Measurements from ENCODE around the gene P2RX6.

The P2RX6 gene

DNA sequence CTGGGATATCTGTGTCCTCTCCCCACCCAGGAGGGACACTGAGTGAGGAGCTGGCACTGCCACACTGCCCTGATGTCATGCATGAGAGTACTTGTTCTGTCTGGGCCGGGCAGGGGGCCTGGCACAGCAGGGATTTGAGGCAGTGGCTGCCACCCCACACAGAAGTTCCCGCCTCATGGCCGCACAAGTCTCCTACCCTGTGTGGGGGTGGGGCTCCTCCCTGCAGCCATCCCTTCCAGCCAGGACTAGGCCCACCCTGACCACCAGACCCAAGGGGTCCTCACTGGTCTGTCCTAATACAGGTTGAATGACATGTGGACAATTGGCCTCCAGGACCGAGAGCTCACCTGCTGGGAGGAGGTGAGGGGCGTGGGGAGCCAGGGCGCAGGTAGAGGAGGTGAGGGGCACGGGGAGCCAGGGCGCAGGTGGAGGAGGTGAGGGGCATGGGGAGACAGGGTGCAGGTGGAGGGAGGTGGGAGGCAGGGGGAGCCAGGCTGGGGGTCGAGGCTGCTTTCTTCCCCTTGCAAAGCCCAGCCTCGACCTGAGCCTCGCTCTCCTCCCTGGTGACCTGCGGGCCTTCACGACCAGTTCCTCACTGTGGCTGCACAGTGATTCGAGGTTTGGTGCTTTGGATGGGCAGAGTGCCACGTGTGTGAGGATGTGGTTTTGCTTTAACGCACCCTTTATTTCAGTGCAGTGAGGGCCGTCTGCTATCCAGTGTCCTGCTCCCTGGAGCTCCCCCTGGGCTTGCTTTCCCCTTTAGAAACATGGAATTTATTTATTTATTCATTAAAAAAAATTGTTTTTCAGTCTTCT lies 25.4 kb upstream of the P2RX6 start:
- Histone ChIP-seq H3K36me3 (ENCODE audit: insufficient read depth, low read length) (peaks cover 5% of the 10 kb centered on the region; the same call in 1 of the 2 replicates), H3K9me2 (replicated peaks; ENCODE audit: low read depth, low read length) (no peaks in the 10 kb centered on the region), H3F3A (ENCODE audit: low read depth) (no peaks in the 10 kb centered on the region), H3K4me1 (ENCODE audit: insufficient read depth, low read length, poor library complexity, severe bottlenecking) (peaks cover 8% of the 10 kb centered on the region), H3K9me3 (ENCODE audit: insufficient read depth, low read depth, low read length) (no peaks in the 10 kb centered on the region), H3K79me2 (ENCODE audit: insufficient read depth, low read length) (no peaks in the 10 kb centered on the region), H2AFZ (ENCODE audit: low read length) (no peak overlapping the region), H4K20me1 (ENCODE audit: insufficient read depth, low read length, poor library complexity, severe bottlenecking) (no peaks in the 10 kb centered on the region), H3K9ac (ENCODE audit: low read depth, low read length, poor library complexity, severe bottlenecking) (no peak overlapping the region), H3K27me3 (ENCODE audit: insufficient read depth, low read length, poor library complexity, severe bottlenecking) (no peaks in the 10 kb centered on the region), H3K4me3 (ENCODE audit: low read length, poor library complexity, severe bottlenecking) (no peak overlapping the region), H3K4me2 (ENCODE audit: low read depth, low read length, poor library complexity, severe bottlenecking) (no peak overlapping the region)
- TF ChIP-seq, protein P1, sequence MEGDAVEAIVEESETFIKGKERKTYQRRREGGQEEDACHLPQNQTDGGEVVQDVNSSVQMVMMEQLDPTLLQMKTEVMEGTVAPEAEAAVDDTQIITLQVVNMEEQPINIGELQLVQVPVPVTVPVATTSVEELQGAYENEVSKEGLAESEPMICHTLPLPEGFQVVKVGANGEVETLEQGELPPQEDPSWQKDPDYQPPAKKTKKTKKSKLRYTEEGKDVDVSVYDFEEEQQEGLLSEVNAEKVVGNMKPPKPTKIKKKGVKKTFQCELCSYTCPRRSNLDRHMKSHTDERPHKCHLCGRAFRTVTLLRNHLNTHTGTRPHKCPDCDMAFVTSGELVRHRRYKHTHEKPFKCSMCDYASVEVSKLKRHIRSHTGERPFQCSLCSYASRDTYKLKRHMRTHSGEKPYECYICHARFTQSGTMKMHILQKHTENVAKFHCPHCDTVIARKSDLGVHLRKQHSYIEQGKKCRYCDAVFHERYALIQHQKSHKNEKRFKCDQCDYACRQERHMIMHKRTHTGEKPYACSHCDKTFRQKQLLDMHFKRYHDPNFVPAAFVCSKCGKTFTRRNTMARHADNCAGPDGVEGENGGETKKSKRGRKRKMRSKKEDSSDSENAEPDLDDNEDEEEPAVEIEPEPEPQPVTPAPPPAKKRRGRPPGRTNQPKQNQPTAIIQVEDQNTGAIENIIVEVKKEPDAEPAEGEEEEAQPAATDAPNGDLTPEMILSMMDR (conservative IDR thresholded peaks at IDR 0.05; ENCODE audit: low read length): no peak
- no peak for TF ChIP-seq EZH2phosphoT487 (IDR thresholded peaks at IDR 0.05; ENCODE audit: borderline replicate concordance)

DNA sequence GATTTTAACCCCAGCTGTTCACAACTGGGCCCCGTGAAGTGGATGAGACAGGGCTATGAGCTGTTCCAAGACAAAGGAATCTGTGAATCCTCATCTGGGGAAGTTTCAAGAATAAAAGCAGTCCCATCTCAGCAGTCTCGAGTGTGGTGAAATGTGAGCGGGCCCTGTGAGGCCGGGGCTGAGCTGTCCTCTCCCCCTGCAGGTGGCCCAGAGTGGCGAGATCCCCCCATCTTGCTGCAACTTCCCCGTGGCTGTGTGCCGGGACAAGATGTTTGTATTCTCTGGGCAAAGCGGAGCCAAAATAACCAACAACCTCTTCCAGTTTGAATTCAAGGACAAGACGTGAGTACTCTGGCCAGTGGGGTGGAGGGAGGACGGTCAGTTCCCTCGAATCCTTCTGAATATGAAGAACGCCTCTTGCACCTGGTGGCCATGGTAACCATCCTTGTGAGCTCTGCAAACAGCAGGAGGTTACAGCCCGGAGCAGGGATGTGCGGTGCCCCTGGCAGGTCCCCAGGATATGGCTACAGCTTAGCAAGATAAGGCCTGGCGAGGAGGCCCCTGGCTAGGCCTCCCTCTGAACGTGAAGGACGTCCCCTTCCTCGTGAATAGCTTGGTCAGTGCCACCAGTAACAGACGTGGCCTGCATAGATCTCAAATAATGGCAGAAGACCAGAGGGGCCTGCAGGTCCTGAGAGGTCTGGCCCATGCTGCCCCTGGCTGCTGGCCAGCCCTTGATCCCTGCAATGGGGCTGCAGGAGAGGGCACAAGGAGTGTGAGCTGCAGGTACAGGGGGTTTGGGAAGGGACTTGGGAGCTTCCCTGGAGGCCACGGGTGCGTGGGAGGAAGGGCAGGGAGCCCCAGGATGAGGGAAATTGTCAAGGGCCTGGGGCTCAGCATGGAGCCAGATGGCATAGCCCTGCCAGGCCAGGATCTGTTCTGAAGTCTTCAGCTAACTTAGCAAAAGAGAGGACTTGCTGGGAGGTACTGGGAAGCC lies 24.5 kb upstream of the P2RX6 start:
- H3K9me2 ChIP-seq (replicated peaks; ENCODE audit: low read depth, low read length): no peaks in the 10 kb centered on the region
- no peaks in the 10 kb centered on the region for H3K27me3 ChIP-seq (ENCODE audit: insufficient read depth, low read length, poor library complexity, severe bottlenecking)
- H3K4me1 ChIP-seq (ENCODE audit: insufficient read depth, low read length, poor library complexity, severe bottlenecking): peaks cover 8% of the 10 kb centered on the region
- no peaks in the 10 kb centered on the region for H3K9me3 ChIP-seq (ENCODE audit: insufficient read depth, low read depth, low read length)
- no peaks in the 10 kb centered on the region for H3K79me2 ChIP-seq (ENCODE audit: insufficient read depth, low read length)
- no peaks in the 10 kb centered on the region for H3F3A ChIP-seq (ENCODE audit: low read depth)
- H3K4me3 ChIP-seq (ENCODE audit: low read length, poor library complexity, severe bottlenecking): no peak overlapping the region
- H3K4me2 ChIP-seq (ENCODE audit: low read depth, low read length, poor library complexity, severe bottlenecking): no peak overlapping the region
- peaks cover 5% of the 10 kb centered on the region; the same call in 1 of the 2 replicates for H3K36me3 ChIP-seq (ENCODE audit: insufficient read depth, low read length)
- H4K20me1 ChIP-seq (ENCODE audit: insufficient read depth, low read length, poor library complexity, severe bottlenecking): no peaks in the 10 kb centered on the region
- no peak overlapping the region for H2AFZ ChIP-seq (ENCODE audit: low read length)
- TF ChIP-seq EZH2phosphoT487 (IDR thresholded peaks at IDR 0.05; ENCODE audit: borderline replicate concordance): no peak
- TF ChIP-seq, protein P1 (conservative IDR thresholded peaks at IDR 0.05; ENCODE audit: low read length): no peak
- H3K9ac ChIP-seq (ENCODE audit: low read depth, low read length, poor library complexity, severe bottlenecking): no peak overlapping the region

DNA sequence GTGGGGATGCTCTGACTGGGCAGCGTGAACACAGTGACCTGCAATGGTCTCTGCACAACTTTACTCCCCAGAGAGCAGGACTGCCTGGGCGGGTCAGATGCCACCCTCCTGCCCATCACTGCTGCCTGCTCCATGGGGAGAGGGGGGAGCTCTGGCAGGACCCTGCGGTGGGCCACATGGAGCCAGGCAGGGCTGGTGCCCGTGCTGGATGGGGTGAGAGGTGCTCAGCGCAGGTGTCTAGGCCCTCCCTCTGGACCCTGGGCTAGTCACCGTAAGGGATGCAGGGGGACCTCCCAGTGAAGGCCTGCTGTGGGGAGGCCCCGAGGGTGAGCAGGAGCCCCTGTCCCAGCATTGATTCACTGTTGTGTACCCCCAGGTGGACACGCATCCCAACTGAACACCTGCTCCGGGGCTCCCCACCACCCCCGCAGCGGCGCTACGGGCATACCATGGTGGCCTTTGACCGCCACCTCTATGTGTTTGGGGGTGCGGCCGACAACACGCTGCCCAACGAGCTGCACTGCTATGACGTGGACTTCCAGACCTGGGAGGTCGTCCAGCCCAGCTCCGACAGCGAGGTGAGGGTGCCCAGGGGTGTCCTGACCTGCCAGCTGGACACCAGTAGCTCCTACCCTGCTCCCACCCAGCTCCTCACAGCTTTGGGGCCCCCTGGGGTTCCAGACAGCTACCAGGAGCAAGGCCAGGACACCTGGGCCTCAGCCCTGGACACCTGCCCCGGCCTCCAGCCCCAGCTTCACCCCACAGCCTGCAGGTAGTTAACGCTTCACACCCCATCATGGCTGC lies 23.5 kb upstream of the P2RX6 start:
- peaks cover 5% of the 10 kb centered on the region; the same call in 1 of the 2 replicates for H3K36me3 ChIP-seq (ENCODE audit: insufficient read depth, low read length)
- no peaks in the 10 kb centered on the region for H4K20me1 ChIP-seq (ENCODE audit: insufficient read depth, low read length, poor library complexity, severe bottlenecking)
- H3K9ac ChIP-seq (ENCODE audit: low read depth, low read length, poor library complexity, severe bottlenecking): no peak overlapping the region
- no peak overlapping the region for H3K4me2 ChIP-seq (ENCODE audit: low read depth, low read length, poor library complexity, severe bottlenecking)
- no peaks in the 10 kb centered on the region for H3K9me3 ChIP-seq (ENCODE audit: insufficient read depth, low read depth, low read length)
- H3K27me3 ChIP-seq (ENCODE audit: insufficient read depth, low read length, poor library complexity, severe bottlenecking): no peaks in the 10 kb centered on the region
- H3K4me1 ChIP-seq (ENCODE audit: insufficient read depth, low read length, poor library complexity, severe bottlenecking): peaks cover 8% of the 10 kb centered on the region
- no peaks in the 10 kb centered on the region for H3K9me2 ChIP-seq (replicated peaks; ENCODE audit: low read depth, low read length)
- H2AFZ ChIP-seq (ENCODE audit: low read length): no peak overlapping the region
- no peak overlapping the region for H3K4me3 ChIP-seq (ENCODE audit: low read length, poor library complexity, severe bottlenecking)
- H3K79me2 ChIP-seq (ENCODE audit: insufficient read depth, low read length): no peaks in the 10 kb centered on the region
- H3F3A ChIP-seq (ENCODE audit: low read depth): no peaks in the 10 kb centered on the region
- no peak for TF ChIP-seq EZH2phosphoT487 (IDR thresholded peaks at IDR 0.05; ENCODE audit: borderline replicate concordance)
- TF ChIP-seq, protein P1 (conservative IDR thresholded peaks at IDR 0.05; ENCODE audit: low read length): no peak

All from Loucy (cell line).